ENCODE measurements around the gene ATP1B4. TPM values are rescaled to one million over a fixed set of nuclear protein-coding genes. Genes with fewer than 3 reads are reported as not detected.

The ATP1B4 gene
- total RNA-seq, 1 experiment from 2014 or later, result not detected

GRCh38 chrX:120358737-120359456 lies 3.0 kb upstream of the ATP1B4 start:
- Mint-ChIP-seq H3K36me3 (ENCODE audit: insufficient read depth in 1 of 3, low read depth in 3 of 3) (no peaks in the 10 kb centered on the region; a peak in 1 of 7 replicates), H3K27ac (no peak overlapping the region), H3K4me1 (peaks cover 6 to 12% of the 10 kb centered on the region in 2 experiments; a peak in 3 of 4 replicates), H3K27me3 (ENCODE audit: low read depth) (peaks cover 2% of the 10 kb centered on the region; the same call in 1 of the 2 replicates), H3K4me3 (no peak overlapping the region), H3K9me3 (peaks cover 51 to 52% of the 10 kb centered on the region in 2 experiments)
- H3K23ac ChIP-seq (ENCODE audit: insufficient read length, low read depth, low read length), result no peak overlapping the region
- no peaks in the 10 kb centered on the region for H3K23me2 ChIP-seq (ENCODE audit: insufficient read length, low read depth, low read length, poor library complexity, severe bottlenecking)
- no peaks in the 10 kb centered on the region for H3K79me1 ChIP-seq (ENCODE audit: insufficient read depth, low read depth, low read length, poor library complexity, severe bottlenecking)
- H3K18ac ChIP-seq (ENCODE audit: insufficient read length, low read depth, low read length), result no peak overlapping the region
- no peak overlapping the region for H2AK5ac ChIP-seq (ENCODE audit: insufficient read length, low read length)
- no peak overlapping the region for H3K14ac ChIP-seq (ENCODE audit: insufficient read depth, low read length)
- H3K9me3 ChIP-seq (ENCODE audit: control insufficient read depth, low read depth, low read length), result peaks cover 27% of the 10 kb centered on the region
- H3K79me2 ChIP-seq (ENCODE audit: insufficient read depth, low read length), result no peaks in the 10 kb centered on the region
- H3K4me2 ChIP-seq (ENCODE audit: insufficient read depth, insufficient read length, low read length), result no peak overlapping the region
- no peak overlapping the region for H2BK15ac ChIP-seq (ENCODE audit: low read depth, low read length)
- H2BK5ac ChIP-seq (ENCODE audit: insufficient read length, low read length), result no peak overlapping the region
- no peaks in the 10 kb centered on the region for H3K27me3 ChIP-seq (ENCODE audit: insufficient read depth, low read length)
- no peak overlapping the region for H3K9ac ChIP-seq (ENCODE audit: extremely low read depth, insufficient read length, low read length)
- H2BK20ac ChIP-seq (ENCODE audit: low read depth, low read length, poor library complexity, severe bottlenecking), result no peak overlapping the region
- WGBS (ENCODE audit: extremely low coverage, insufficient read length, low lambda C conversion rate), result no CpG with 5 or more reads among the region's 7 CpGs
- no peak overlapping the region for H2BK120ac ChIP-seq (ENCODE audit: low read depth, low read length, poor library complexity, severe bottlenecking)
- no peak overlapping the region for H3T11ph ChIP-seq (ENCODE audit: low read length)
- H4K20me1 ChIP-seq (ENCODE audit: control insufficient read depth, insufficient read depth, insufficient read length), result no peaks in the 10 kb centered on the region
- H3K4me1 ChIP-seq (ENCODE audit: insufficient read depth, low read length), result no peaks in the 10 kb centered on the region
- no peak overlapping the region for H3K4ac ChIP-seq (ENCODE audit: low read depth, low read length)
- no peak overlapping the region for H2AFZ ChIP-seq (ENCODE audit: low read length)
- no peak overlapping the region for H4K91ac ChIP-seq (ENCODE audit: insufficient read length, low read depth, low read length)
- no peak overlapping the region for H2BK12ac ChIP-seq (ENCODE audit: insufficient read length, low read depth, low read length)
- no peak overlapping the region for H4K5ac ChIP-seq (ENCODE audit: insufficient read length, low read depth, low read length)
- no peak for TF ChIP-seq CTCF (conservative IDR thresholded peaks at IDR 0.05)
- H3K27ac ChIP-seq (ENCODE audit: insufficient read length, low read depth, low read length), result no peak overlapping the region
- no peak overlapping the region for H4K8ac ChIP-seq (replicated peaks; ENCODE audit: insufficient read length, low read depth, low read length)
- H3K56ac ChIP-seq (ENCODE audit: insufficient read length, low read depth, low read length), result no peak overlapping the region
- DNase-seq, result no peak

All from H9 (cell line).